IMR-90 (cell line): ENCODE measurements around the gene GPATCH2. TPM values are rescaled to one million over a fixed set of nuclear protein-coding genes. Genes with fewer than 3 reads are reported as not detected.

Experiments
- CEBPB ChIP-seq: IDR thresholded peaks from 2 replicates; pipeline ENCODE4 v1.6.1; 2012; ENCODE audit warnings: low read depth, low read length, improper control_type of control experiment
- FOS ChIP-seq: fragments of 150-350 bp; IDR thresholded peaks from 2 replicates; pipeline ENCODE4 v1.6.1; 2016; ENCODE audit warnings: low read depth, low read length
- NFE2L2 ChIP-seq: fragments of 150-350 bp; IDR thresholded peaks from 2 replicates; pipeline ENCODE4 v1.6.1; 2016; ENCODE audit warnings: low read depth, mild to moderate bottlenecking, low read length
- polyA plus RNA-seq, 3 experiments: library from polyadenylated mRNA; depleted of rRNA; stranded (reverse); fragments of >200 nt; gene quantifications; 2 replicates each; pipeline ENCODE4 v1.2.3, GENCODE V29; 2012; ENCODE audit warnings: low replicate concordance in 1 of 3
- total RNA-seq: library from RNA; depleted of rRNA; stranded (reverse); fragments of >200 nt; gene quantifications from 2 replicates; pipeline ENCODE4 v1.2.3, GENCODE V29; 2012
- TF ChIP-seq, protein P1 (sequence below): fragments of 150-350 bp; IDR thresholded peaks from 2 replicates; pipeline ENCODE4 v1.6.1; 2017; ENCODE audit warnings: mild to moderate bottlenecking, antibody characterized with exemption, low read length, low read depth

Gene GPATCH2
- total and polyA plus RNA-seq, 2 of the 4 experiments (the other 2 are of a cell fraction), result 4.7 to 11.8 TPM

DNA sequence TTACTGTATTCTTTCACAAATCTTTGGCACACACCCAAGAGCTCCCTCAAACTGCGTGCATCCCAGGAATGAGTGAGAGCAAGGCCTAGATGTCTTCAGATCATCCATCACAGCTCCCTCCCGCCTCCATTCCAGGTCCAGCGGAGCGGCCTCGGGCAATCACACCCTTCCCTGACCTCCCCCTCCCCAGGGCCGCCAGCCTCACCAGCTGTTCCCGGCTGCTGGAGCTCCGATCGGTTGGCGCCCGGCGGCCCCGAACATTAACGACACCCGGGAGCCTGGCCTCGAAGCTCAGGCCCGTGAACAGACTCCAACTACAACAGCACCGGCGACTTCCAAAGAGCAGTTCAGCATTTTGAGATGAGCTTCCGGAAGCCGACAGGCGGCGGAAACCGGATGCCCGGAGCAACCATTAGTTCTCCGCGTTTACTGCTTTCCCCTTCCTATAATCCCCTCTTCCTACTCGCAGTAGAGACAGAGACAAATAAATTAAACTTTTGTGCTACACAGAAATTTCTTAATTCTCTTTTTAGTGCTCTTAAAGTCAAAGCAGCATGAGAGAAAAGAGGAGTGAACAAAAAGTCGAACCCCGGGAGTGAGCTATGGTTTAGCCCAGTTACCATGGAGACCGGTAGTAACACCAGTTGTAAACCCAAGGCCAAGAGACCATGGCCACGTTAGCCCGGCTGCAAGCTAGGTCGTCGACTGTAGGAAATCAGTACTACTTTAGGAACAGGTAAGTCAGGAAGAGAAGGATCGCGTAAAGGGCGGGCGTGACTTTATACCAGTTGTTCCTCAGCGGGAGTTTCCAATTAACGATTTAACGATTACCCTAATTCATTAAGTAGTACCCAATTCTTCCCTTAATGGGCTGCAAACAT is at the start of gene GPATCH2, which contains the start of gene SPATA17 (continued):
- TF ChIP-seq CEBPB (no peak), FOS (no peak), NFE2L2 (no peak)
- TF ChIP-seq, protein P1, sequence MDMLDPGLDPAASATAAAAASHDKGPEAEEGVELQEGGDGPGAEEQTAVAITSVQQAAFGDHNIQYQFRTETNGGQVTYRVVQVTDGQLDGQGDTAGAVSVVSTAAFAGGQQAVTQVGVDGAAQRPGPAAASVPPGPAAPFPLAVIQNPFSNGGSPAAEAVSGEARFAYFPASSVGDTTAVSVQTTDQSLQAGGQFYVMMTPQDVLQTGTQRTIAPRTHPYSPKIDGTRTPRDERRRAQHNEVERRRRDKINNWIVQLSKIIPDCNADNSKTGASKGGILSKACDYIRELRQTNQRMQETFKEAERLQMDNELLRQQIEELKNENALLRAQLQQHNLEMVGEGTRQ, result no peak
